Measurements from ENCODE around the gene LDLRAD4.

DNA sequence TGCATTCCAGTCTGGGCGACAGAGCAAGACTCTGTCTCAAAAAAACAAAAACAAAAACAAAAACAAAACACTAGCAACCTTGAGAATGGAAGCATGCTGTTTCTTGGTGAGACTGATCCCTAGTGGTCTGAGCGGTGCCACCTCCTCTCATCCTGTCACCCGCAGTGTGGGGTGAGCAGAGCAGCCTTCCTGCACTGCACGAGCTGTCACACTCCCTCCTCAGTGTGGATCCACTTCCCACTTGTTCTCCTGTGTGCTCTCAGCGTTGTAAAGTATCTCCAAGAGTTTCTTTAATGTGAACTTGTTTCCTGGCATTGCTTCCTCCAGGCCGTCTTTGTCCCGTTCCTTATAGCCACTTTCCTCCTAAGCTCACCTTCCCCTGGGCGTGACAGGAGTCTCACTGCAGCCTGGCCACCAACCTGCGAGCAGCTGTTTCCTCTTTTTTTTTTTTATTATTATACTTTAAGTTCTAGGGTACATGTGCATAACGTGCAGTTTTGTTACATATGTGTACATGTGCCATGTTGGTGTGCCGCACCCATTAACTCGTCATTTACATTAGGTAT lies 287.3 kb downstream of the LDLRAD4 start:
- TF ChIP-seq TAF1 (IDR thresholded peaks at IDR 0.05; ENCODE audit: borderline replicate concordance, low read depth, low read length) (no peak), MEF2A (IDR thresholded peaks at IDR 0.05; ENCODE audit: borderline replicate concordance, low read depth) (no peak), CTCF (IDR thresholded peaks at IDR 0.05) (no peak), USF2 (IDR thresholded peaks at IDR 0.05; ENCODE audit: borderline replicate concordance, low read depth, low read length) (no peak), FOXJ3 (CRISPR knock-in tag; IDR thresholded peaks at IDR 0.05) (no peak), RFX5 (IDR thresholded peaks at IDR 0.05; ENCODE audit: low read length) (no peak), EZH2phosphoT487 (IDR thresholded peaks at IDR 0.05; ENCODE audit: borderline replicate concordance, low read depth) (no peak), JUND (IDR thresholded peaks at IDR 0.05) (no peak), POLR2AphosphoS5 (IDR thresholded peaks at IDR 0.05; ENCODE audit: low read depth, low read length) (no peak), TEAD4 (IDR thresholded peaks at IDR 0.05; ENCODE audit: borderline replicate concordance, insufficient read depth) (no peak), EP300 (IDR thresholded peaks at IDR 0.05; ENCODE audit: borderline replicate concordance in 1 of 2, low read depth in 1 of 2, low read length in 1 of 2) (no peak), CHD2 (IDR thresholded peaks at IDR 0.05; ENCODE audit: low read length, partially characterized antibody) (no peak)

All from SK-N-SH (cell line).